SK-N-SH (cell line): ENCODE data around the gene DTD2. TPM values are rescaled to one million over a fixed set of nuclear protein-coding genes. Genes with fewer than 3 reads are reported as not detected.
A peak's percentile ranks its signal among the peaks of the same experiment; 100 is the strongest.

ENCODE experiments used
- CTCF ChIA-PET: fragments of 300-600, 350-600 bp; formaldehyde crosslinking; extraction: SDS; loops from one replicate; lab custom pipeline; 2021; lab: Yijun Ruan, JAX
- POLR2A ChIA-PET: fragments of 350-600 bp; sonication (Branson Sonifier 250); formaldehyde crosslinking; extraction: SDS; loops from one replicate; lab custom pipeline; 2020; ENCODE audit warnings: antibody characterized with exemption, inconsistent platforms; lab: Yijun Ruan, JAX
- DNase-seq: peaks from one replicate; pipeline ENCODE4 v3.0.0; 2012
- H2AFZ ChIP-seq: fragments of 200-600 bp; sonication (generic); 2 replicates; pipeline ENCODE4 v1.8.1; 2016; ENCODE audit warnings: antibody characterized with exemption, mild to moderate bottlenecking, low read depth
- H3F3A ChIP-seq: fragments of 200-600 bp; sonication (generic); replicated peaks from 2 replicates; pipeline ENCODE3; 2016; ENCODE audit warnings: antibody characterized with exemption, mild to moderate bottlenecking; ENCODE audit not compliant: insufficient read depth
- H3K27ac ChIP-seq, 2 experiments: fragments of 200-500 bp in 1 of 2; fragments of 200-600 bp in 1 of 2; sonication (Bioruptor generic) in 1 of 2; sonication (generic), shearing (Covaris generic) in 1 of 2; 2 replicates each; pipeline versions ENCODE4 v1.5.1 to v1.6.1; 2014 to 2016; ENCODE audit warnings: low read depth in 2 of 2, inconsistent platforms in 1 of 2, low read length in 1 of 2, mild to moderate bottlenecking in 1 of 2, mixed read lengths in 1 of 2
- H3K27me3 ChIP-seq: fragments of 200-600 bp; sonication (generic), shearing (Covaris generic); 2 replicates; pipeline ENCODE4 v1.6.1; 2016; ENCODE audit warnings: mixed run types; ENCODE audit not compliant: insufficient read depth
- H3K36me3 ChIP-seq, 2 experiments: fragments of 200-500 bp in 1 of 2; fragments of 200-600 bp in 1 of 2; sonication (Bioruptor generic) in 1 of 2; sonication (generic) in 1 of 2; replicated peaks in 1 of 2; 2 replicates each; pipeline versions ENCODE3 to v1.5.1; 2014 to 2016; ENCODE audit warnings: low read length in 1 of 2, mild to moderate bottlenecking in 1 of 2; ENCODE audit not compliant: insufficient read depth in 2 of 2, control insufficient read depth in 1 of 2
- H3K4me1 ChIP-seq, 2 experiments: fragments of 200-500 bp in 1 of 2; fragments of 200-600 bp in 1 of 2; sonication (Bioruptor generic) in 1 of 2; sonication (generic), shearing (Covaris generic) in 1 of 2; 2 replicates each; pipeline versions ENCODE4 v1.5.1 to v1.6.1; 2014 to 2016; ENCODE audit warnings: low read depth in 1 of 2, low read length in 1 of 2, mixed run types in 1 of 2; ENCODE audit not compliant: insufficient read depth in 2 of 2, control insufficient read depth in 1 of 2
- H3K4me2 ChIP-seq: fragments of 200-600 bp; sonication (generic), shearing (Covaris generic); 2 replicates; pipeline ENCODE4 v1.6.1; 2017; ENCODE audit warnings: mixed run types
- H3K4me3 ChIP-seq, 2 experiments: fragments of 200-500 bp in 1 of 2; fragments of 200-600 bp in 1 of 2; sonication (Bioruptor generic) in 1 of 2; sonication (generic), shearing (Covaris generic) in 1 of 2; 2 replicates each; pipeline versions ENCODE4 v1.5.1 to v1.8.1; 2014 to 2016; ENCODE audit warnings: low read depth in 2 of 2, inconsistent platforms in 1 of 2, low read length in 1 of 2, mild to moderate bottlenecking in 1 of 2, mixed read lengths in 1 of 2, moderate library complexity in 1 of 2
- H3K79me2 ChIP-seq: fragments of 200-600 bp; sonication (generic); 2 replicates; pipeline ENCODE4 v1.8.1; 2017; ENCODE audit warnings: mild to moderate bottlenecking; ENCODE audit not compliant: insufficient read depth
- H3K9ac ChIP-seq: fragments of 200-600 bp; sonication (generic); 2 replicates; pipeline ENCODE4 v1.6.1; 2017; ENCODE audit warnings: mixed run types
- H3K9me2 ChIP-seq: fragments of 200-600 bp; sonication (generic); 2 replicates; pipeline ENCODE4 v1.6.1; 2017; ENCODE audit warnings: mixed run types
- H3K9me3 ChIP-seq: fragments of 200-600 bp; sonication (generic); 2 replicates; pipeline ENCODE4 v1.6.1; 2017; ENCODE audit warnings: mixed run types, mild to moderate bottlenecking, moderate library complexity
- H4K20me1 ChIP-seq: fragments of 200-600 bp; sonication (generic); 2 replicates; pipeline ENCODE4 v1.6.1; 2017; ENCODE audit warnings: mild to moderate bottlenecking, mixed run types; ENCODE audit not compliant: insufficient read depth
- ELF1 ChIP-seq: IDR thresholded peaks from 2 replicates; pipeline ENCODE4 v1.4.0; 2012
- JUND ChIP-seq: IDR thresholded peaks from 2 replicates; pipeline ENCODE4 v1.4.0; 2012
- MEF2A ChIP-seq: IDR thresholded peaks from 2 replicates; pipeline ENCODE4 v1.4.0; 2012; ENCODE audit warnings: low read depth, borderline replicate concordance
- MXI1 ChIP-seq: IDR thresholded peaks from 2 replicates; pipeline ENCODE4 v1.6.1; 2012; ENCODE audit warnings: mild to moderate bottlenecking, low read depth, low read length, improper control_type of control experiment
- NFIC ChIP-seq: IDR thresholded peaks from 2 replicates; pipeline ENCODE4 v1.4.0; 2012; ENCODE audit warnings: borderline replicate concordance
- NRF1 ChIP-seq: IDR thresholded peaks from 2 replicates; pipeline ENCODE4 v1.6.1; 2012; ENCODE audit warnings: low read depth, mild to moderate bottlenecking, low read length
- RAD21 ChIP-seq: IDR thresholded peaks from 2 replicates; pipeline ENCODE4 v1.6.1; 2012; ENCODE audit warnings: mild to moderate bottlenecking, low read length
- RCOR1 ChIP-seq: fragments of 150-350 bp; IDR thresholded peaks from 2 replicates; pipeline ENCODE4 v1.6.1; 2017; ENCODE audit warnings: antibody characterized with exemption, low read length
- RXRA ChIP-seq: IDR thresholded peaks from 2 replicates; pipeline ENCODE4 v1.4.0; 2012; ENCODE audit warnings: low read depth, mild to moderate bottlenecking, borderline replicate concordance
- SMC3 ChIP-seq: IDR thresholded peaks from 2 replicates; pipeline ENCODE4 v1.6.1; 2012; ENCODE audit warnings: low read depth, low read length, improper control_type of control experiment
- TCF12 ChIP-seq: IDR thresholded peaks from 2 replicates; pipeline ENCODE4 v1.4.0; 2012
- TEAD4 ChIP-seq: IDR thresholded peaks from 2 replicates; pipeline ENCODE4 v1.4.0; 2012; ENCODE audit warnings: mild to moderate bottlenecking, borderline replicate concordance; ENCODE audit not compliant: insufficient read depth
- WGBS: methylation state at CpG from one replicate; pipeline ENCODE4 v1.1.6; 2017; ENCODE audit warnings: low lambda C conversion rate; 5-methylcytosine and 5-hydroxymethylcytosine counted together
- polyA plus RNA-seq, 3 experiments: library from polyadenylated mRNA; depleted of rRNA; stranded (reverse); fragments of >200 nt; gene quantifications; 2 replicates each; pipeline ENCODE4 v1.2.3, GENCODE V29; 2012
- TF ChIP-seq, protein P1 (sequence below): IDR thresholded peaks from 2 replicates; pipeline ENCODE4 v1.4.0; 2012; ENCODE audit warnings: low read depth, borderline replicate concordance
- TF ChIP-seq, protein P2 (sequence below): IDR thresholded peaks from 2 replicates; pipeline ENCODE4 v1.4.0; 2012; ENCODE audit warnings: low read depth, borderline replicate concordance
- TF ChIP-seq, protein P3 (sequence below): IDR thresholded peaks from 2 replicates; pipeline ENCODE4 v1.4.0; 2012; ENCODE audit warnings: low read depth
- TF ChIP-seq, protein P4 (sequence below): IDR thresholded peaks from 2 replicates; pipeline ENCODE4 v1.6.1; 2012; ENCODE audit warnings: mild to moderate bottlenecking, low read depth, low read length, moderate library complexity

The DTD2 gene
- polyA plus RNA-seq, 1 of the 3 experiments (the other 2 are of a cell fraction): 10.5 TPM

DNA sequence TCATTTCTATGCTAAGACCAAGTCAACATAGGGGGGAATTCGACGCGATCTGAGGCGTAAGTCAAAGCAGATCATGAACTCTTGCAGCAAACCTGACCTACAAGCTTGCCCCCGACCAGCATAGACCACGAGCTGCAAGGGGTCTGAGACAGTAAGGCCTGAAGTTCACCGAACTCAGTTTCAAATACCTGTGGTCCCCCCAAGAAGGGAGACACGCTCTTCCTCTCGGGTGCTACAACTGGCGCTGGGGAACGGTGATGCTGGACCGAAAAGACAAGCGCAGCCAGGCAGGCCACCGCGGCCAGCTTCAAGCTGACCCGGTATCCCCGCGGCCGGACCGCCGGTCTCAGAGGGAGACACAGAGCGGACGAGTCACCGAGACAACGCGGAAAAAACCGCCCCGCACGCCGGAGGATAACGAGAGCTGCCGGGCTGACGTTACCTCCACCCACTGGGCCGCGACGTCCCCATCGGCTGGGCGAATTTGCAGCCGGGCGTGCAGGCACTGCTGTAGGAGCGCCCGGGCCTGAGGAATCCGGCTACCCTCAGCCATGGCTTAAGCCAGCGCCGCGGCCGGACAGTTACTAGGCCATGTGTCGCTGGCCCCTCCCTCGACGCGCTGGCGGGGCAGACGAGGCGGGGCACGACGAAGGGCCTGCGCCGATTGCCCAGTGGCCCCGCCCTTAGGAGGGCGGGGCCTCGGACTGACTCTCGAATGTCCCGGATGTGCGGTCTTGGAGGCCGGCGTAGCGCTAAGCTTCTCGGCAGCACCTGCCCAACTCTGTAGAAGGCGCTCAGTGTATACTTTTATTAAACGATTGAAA, at the start of gene DTD2 (continued):
- TF ChIP-seq, protein P1, sequence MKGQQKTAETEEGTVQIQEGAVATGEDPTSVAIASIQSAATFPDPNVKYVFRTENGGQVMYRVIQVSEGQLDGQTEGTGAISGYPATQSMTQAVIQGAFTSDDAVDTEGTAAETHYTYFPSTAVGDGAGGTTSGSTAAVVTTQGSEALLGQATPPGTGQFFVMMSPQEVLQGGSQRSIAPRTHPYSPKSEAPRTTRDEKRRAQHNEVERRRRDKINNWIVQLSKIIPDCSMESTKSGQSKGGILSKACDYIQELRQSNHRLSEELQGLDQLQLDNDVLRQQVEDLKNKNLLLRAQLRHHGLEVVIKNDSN: peak; percentile 37; the same call in 1 of the 2 replicates
- TF ChIP-seq TCF12: no peak
- peak; percentile 7; the same call in 1 of the 2 replicates for TF ChIP-seq RCOR1
- TF ChIP-seq RXRA: no peak
- TF ChIP-seq, protein P2, sequence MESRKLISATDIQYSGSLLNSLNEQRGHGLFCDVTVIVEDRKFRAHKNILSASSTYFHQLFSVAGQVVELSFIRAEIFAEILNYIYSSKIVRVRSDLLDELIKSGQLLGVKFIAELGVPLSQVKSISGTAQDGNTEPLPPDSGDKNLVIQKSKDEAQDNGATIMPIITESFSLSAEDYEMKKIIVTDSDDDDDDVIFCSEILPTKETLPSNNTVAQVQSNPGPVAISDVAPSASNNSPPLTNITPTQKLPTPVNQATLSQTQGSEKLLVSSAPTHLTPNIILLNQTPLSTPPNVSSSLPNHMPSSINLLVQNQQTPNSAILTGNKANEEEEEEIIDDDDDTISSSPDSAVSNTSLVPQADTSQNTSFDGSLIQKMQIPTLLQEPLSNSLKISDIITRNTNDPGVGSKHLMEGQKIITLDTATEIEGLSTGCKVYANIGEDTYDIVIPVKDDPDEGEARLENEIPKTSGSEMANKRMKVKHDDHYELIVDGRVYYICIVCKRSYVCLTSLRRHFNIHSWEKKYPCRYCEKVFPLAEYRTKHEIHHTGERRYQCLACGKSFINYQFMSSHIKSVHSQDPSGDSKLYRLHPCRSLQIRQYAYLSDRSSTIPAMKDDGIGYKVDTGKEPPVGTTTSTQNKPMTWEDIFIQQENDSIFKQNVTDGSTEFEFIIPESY: no peak
- no peak for TF ChIP-seq SMC3
- TF ChIP-seq TEAD4: no peak
- peak; percentile 92 for TF ChIP-seq MXI1
- TF ChIP-seq MEF2A: no peak
- TF ChIP-seq RAD21: peak; percentile 42; the same call in 1 of the 2 replicates
- TF ChIP-seq NRF1: peak; percentile 65
- no peak for TF ChIP-seq ELF1

DNA sequence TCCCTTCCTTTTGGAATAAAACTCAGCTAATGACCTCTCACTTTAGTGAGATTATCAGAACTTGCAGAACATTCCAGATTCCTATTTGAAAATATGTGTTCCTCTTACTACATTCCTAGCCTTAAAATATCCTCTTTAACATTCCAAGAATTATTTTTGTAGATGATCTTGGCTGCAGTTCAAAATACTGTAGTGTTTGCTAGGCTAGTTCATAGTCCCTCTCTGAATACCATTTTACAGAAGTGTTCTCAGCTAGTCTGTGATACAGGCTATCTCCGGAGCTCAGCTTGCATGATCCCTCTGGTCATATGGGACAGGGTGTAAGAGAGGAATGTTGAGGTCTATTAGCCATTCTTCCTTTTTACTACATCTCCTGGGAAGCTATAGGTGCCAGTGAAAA, 48.1 kb upstream of the DTD2 start:
- POLR2A ChIA-PET: no interaction called here
- Histone ChIP-seq H3K36me3 (no peaks in the 10 kb centered on the region), H3K27me3 (no peaks in the 10 kb centered on the region), H3F3A (peaks cover 8% of the 10 kb centered on the region), H3K4me1 (no peaks in the 10 kb centered on the region), H4K20me1 (no peaks in the 10 kb centered on the region), H3K9me2 (no peaks in the 10 kb centered on the region), H3K9me3 (no peaks in the 10 kb centered on the region), H3K9ac (no peak overlapping the region), H3K4me3 (no peak overlapping the region; a peak in 1 of 4 replicates), H3K79me2 (no peaks in the 10 kb centered on the region), H3K4me2 (peak overlapping the region; percentile 54), H3K27ac (peak overlapping the region; percentile 17 to 68; a peak in 2 of 4 replicates), H2AFZ (peak overlapping the region; percentile 67; the same call in 1 of the 2 replicates)
- DNase-seq: no peak
- CTCF ChIA-PET: interaction anchor here (0.8 to 1.9 kb wide), 4 partner anchors 11 to 749 kb away, joined by 3 to 15 read pairs (median 6); no protein-coding TSS in a partner anchor
- WGBS: 15% methylated on average over 1 of the region's 1 CpG
- 0 out of 2 replicates have a peak, but pooled peaks have one; percentile 18 for TF ChIP-seq JUND
- TF ChIP-seq TCF12: 0 out of 2 replicates have a peak, but pooled peaks have one; percentile 5
- 0 out of 2 replicates have a peak, but pooled peaks have one; percentile 11 for TF ChIP-seq TEAD4
- TF ChIP-seq NFIC: peak; percentile 74
- TF ChIP-seq, protein P3, sequence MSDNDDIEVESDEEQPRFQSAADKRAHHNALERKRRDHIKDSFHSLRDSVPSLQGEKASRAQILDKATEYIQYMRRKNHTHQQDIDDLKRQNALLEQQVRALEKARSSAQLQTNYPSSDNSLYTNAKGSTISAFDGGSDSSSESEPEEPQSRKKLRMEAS: 0 out of 2 replicates have a peak, but pooled peaks have one; percentile 15
- TF ChIP-seq, protein P4, sequence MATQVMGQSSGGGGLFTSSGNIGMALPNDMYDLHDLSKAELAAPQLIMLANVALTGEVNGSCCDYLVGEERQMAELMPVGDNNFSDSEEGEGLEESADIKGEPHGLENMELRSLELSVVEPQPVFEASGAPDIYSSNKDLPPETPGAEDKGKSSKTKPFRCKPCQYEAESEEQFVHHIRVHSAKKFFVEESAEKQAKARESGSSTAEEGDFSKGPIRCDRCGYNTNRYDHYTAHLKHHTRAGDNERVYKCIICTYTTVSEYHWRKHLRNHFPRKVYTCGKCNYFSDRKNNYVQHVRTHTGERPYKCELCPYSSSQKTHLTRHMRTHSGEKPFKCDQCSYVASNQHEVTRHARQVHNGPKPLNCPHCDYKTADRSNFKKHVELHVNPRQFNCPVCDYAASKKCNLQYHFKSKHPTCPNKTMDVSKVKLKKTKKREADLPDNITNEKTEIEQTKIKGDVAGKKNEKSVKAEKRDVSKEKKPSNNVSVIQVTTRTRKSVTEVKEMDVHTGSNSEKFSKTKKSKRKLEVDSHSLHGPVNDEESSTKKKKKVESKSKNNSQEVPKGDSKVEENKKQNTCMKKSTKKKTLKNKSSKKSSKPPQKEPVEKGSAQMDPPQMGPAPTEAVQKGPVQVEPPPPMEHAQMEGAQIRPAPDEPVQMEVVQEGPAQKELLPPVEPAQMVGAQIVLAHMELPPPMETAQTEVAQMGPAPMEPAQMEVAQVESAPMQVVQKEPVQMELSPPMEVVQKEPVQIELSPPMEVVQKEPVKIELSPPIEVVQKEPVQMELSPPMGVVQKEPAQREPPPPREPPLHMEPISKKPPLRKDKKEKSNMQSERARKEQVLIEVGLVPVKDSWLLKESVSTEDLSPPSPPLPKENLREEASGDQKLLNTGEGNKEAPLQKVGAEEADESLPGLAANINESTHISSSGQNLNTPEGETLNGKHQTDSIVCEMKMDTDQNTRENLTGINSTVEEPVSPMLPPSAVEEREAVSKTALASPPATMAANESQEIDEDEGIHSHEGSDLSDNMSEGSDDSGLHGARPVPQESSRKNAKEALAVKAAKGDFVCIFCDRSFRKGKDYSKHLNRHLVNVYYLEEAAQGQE: no peak
- TF ChIP-seq MXI1: no peak
